H1 (cell line): ENCODE measurements around the gene HOXB5. TPM values are rescaled to one million over a fixed set of nuclear protein-coding genes. Genes with fewer than 3 reads are reported as not detected.

ENCODE experiments used
- BRCA1 ChIP-seq: IDR thresholded peaks from 2 replicates; pipeline ENCODE4 v1.6.1; 2012; ENCODE audit warnings: low read depth, low read length, improper control_type of control experiment
- CHD7 ChIP-seq: fragments of 300-600 bp; sonication (generic); IDR thresholded peaks from 2 replicates; pipeline ENCODE4 v1.7.1; 2012; ENCODE audit warnings: low read length, moderate library complexity, mild to moderate bottlenecking, inconsistent platforms; ENCODE audit not compliant: insufficient replicate concordance
- FOSL1 ChIP-seq: IDR thresholded peaks from 2 replicates; pipeline ENCODE4 v1.6.1; 2011; ENCODE audit warnings: mild to moderate bottlenecking, low read depth, low read length, moderate library complexity; ENCODE audit not compliant: insufficient read depth
- JUN ChIP-seq: IDR thresholded peaks from 2 replicates; pipeline ENCODE4 v1.6.1; 2011; ENCODE audit warnings: low read depth, mild to moderate bottlenecking, improper control_type of control experiment, low read length
- JUND ChIP-seq: IDR thresholded peaks from 2 replicates; pipeline ENCODE4 v1.6.1; 2011; ENCODE audit warnings: mild to moderate bottlenecking, improper control_type of control experiment, low read length
- NANOG ChIP-seq: IDR thresholded peaks from 2 replicates; pipeline ENCODE4 v1.6.1; 2011; ENCODE audit warnings: low read length, low read depth, mild to moderate bottlenecking, inconsistent platforms; ENCODE audit not compliant: insufficient read depth, poor library complexity, severe bottlenecking
- POLR2A ChIP-seq, 2 experiments: IDR thresholded peaks; 1 replicate in 1 of 2; 2 replicates in 1 of 2; pipeline ENCODE4 v1.6.1; 2011; ENCODE audit warnings: low read depth in 2 of 2, low read length in 2 of 2, mild to moderate bottlenecking in 2 of 2; ENCODE audit errors: control extremely low read depth in 1 of 2
- POLR2AphosphoS5 ChIP-seq: IDR thresholded peaks from 2 replicates; pipeline ENCODE4 v1.6.1; 2011; ENCODE audit warnings: low read depth, low read length
- SIN3A ChIP-seq, 2 experiments: IDR thresholded peaks in 1 of 2; conservative IDR thresholded peaks in 1 of 2; 2 replicates each; pipeline ENCODE4 v1.6.1; 2011 to 2012; ENCODE audit warnings: low read length in 2 of 2, improper control_type of control experiment in 1 of 2, low read depth in 1 of 2, mild to moderate bottlenecking in 1 of 2
- SP1 ChIP-seq: IDR thresholded peaks from 2 replicates; pipeline ENCODE4 v1.6.1; 2011; ENCODE audit warnings: low read depth, low read length
- polyA plus RNA-seq, 7 experiments: library from polyadenylated mRNA; depleted of rRNA in 3 of 7; stranded (reverse) in 5 of 7; unstranded in 2 of 7; fragments of >200 nt in 5 of 7; fragments of 200-250 nt in 2 of 7; gene quantifications; 1 replicate in 5 of 7; 2 replicates in 1 of 7; 4 replicates in 1 of 7; pipeline versions ENCODE4 v1.2.1 to v1.2.3, GENCODE V29; 2011 to 2013; ENCODE audit warnings: missing spikeins in 2 of 7, mixed read lengths in 2 of 7
- total RNA-seq: library from RNA; stranded (reverse); fragmentation: NEBNext Ultra II Directional; extraction: Animal tissue kit (Norgen Biotek cat#: 25700); gene quantifications from 2 replicates; pipeline ENCODE4 v1.2.1, GENCODE V29; 2021

HOXB5 gene
- total and polyA plus RNA-seq, 2 of the 8 experiments (the other 6 are each of a cell fraction or from before 2014, with no cell fraction given): not detected

- TF ChIP-seq CHD7 (no peak), JUND (no peak), SIN3A (conservative IDR thresholded peaks at IDR 0.05 in 1 of 2, IDR thresholded peaks at IDR 0.05 in 1 of 2; ENCODE audit: low read depth in 1 of 2, low read length in 2 of 2) (no peak), SP1 (peak; percentile 48; the same call in 1 of the 2 replicates), FOSL1 (no peak), POLR2AphosphoS5 (no peak), POLR2A (IDR thresholded peaks at IDR 0.05; ENCODE audit: control extremely low read depth in 1 of 2, low read depth in 2 of 2, low read length in 2 of 2) (no peak), BRCA1 (no peak), JUN (no peak), NANOG (no peak)
Measured at GRCh38 chr17:48568499-48569239, 24.9 kb downstream of the HOXB5 start (continued).
